WTC11 (cell line): ENCODE measurements around the gene TRAF7. TPM values are rescaled to one million over a fixed set of nuclear protein-coding genes. Genes with fewer than 3 reads are reported as not detected.

ENCODE experiments used
- ATAC-seq: fragments of 200-7000 bp; cut with Tn5 transposase; 2 replicates; pipeline ENCODE4 v1.10.0; 2021; ENCODE audit warnings: mild to moderate bottlenecking, moderate library complexity
- CTCF ChIA-PET: fragments of 300-600 bp; sonication (Branson Sonifier 250); formaldehyde crosslinking; loops from one replicate; lab custom pipeline; 2021; ENCODE audit warnings: antibody characterized with exemption; lab: Charles Lee
- POLR2A ChIA-PET: fragments of 350-600 bp; sonication (Branson Sonifier 250); formaldehyde crosslinking; loops from one replicate; lab custom pipeline; 2021; ENCODE audit warnings: antibody characterized with exemption; lab: Charles Lee
- DNase-seq: peaks from one replicate; pipeline ENCODE4 v3.0.0; 2021; ENCODE audit warnings: low spot score
- H3K27ac Mint-ChIP-seq: 2 replicates; pipeline ENCODE4 v1.8.0; 2021; ENCODE audit warnings: mixed read lengths
- H3K27me3 Mint-ChIP-seq: 2 replicates; pipeline ENCODE4 v1.8.0; 2021; ENCODE audit warnings: low read depth, mild to moderate bottlenecking, moderate library complexity, mixed read lengths
- H3K36me3 Mint-ChIP-seq: 2 replicates; pipeline ENCODE4 v1.8.0; 2021; ENCODE audit warnings: mixed read lengths
- H3K4me1 Mint-ChIP-seq: 2 replicates; pipeline ENCODE4 v1.8.0; 2022; ENCODE audit warnings: mixed read lengths
- H3K4me3 Mint-ChIP-seq: 2 replicates; pipeline ENCODE4 v1.8.0; 2021; ENCODE audit warnings: mild to moderate bottlenecking, moderate library complexity, mixed read lengths
- H3K9me3 Mint-ChIP-seq: 2 replicates; pipeline ENCODE4 v1.8.0; 2021; ENCODE audit warnings: mixed read lengths
- ATF2 ChIP-seq: sonication (generic); formaldehyde crosslinking; IDR thresholded peaks from 2 replicates; pipeline ENCODE4 v1.8.1; 2022; ENCODE audit warnings: low read depth, missing genetic modification reagents, borderline replicate concordance
- ATF6 ChIP-seq: sonication (generic); formaldehyde crosslinking; IDR thresholded peaks from 2 replicates; pipeline ENCODE4 v1.8.1; 2023; ENCODE audit warnings: mild to moderate bottlenecking, missing genetic modification reagents
- CBFB ChIP-seq: sonication (generic); formaldehyde crosslinking; IDR thresholded peaks from 2 replicates; pipeline ENCODE4 v1.8.1; 2022; ENCODE audit warnings: mild to moderate bottlenecking, low read depth, missing genetic modification reagents
- E2F1 ChIP-seq: sonication (generic); formaldehyde crosslinking; IDR thresholded peaks from 2 replicates; pipeline ENCODE4 v1.8.0; 2022; ENCODE audit warnings: mild to moderate bottlenecking, missing genetic modification reagents
- FOXP1 ChIP-seq: sonication (generic); formaldehyde crosslinking; IDR thresholded peaks from 2 replicates; pipeline ENCODE4 v1.8.0; 2022; ENCODE audit warnings: missing genetic modification reagents, mild to moderate bottlenecking, moderate library complexity, borderline replicate concordance
- GRHL2 ChIP-seq: fragments of 250-450 bp; sonication (Bioruptor Pico); IDR thresholded peaks from 2 replicates; pipeline ENCODE4 v1.8.0; 2022; ENCODE audit warnings: mild to moderate bottlenecking, moderate library complexity; ENCODE audit not compliant: insufficient replicate concordance, severe bottlenecking
- GTF2I ChIP-seq: fragments of 250-450 bp; sonication (Bioruptor Pico); conservative IDR thresholded peaks from 2 replicates; pipeline ENCODE4 v1.4.0; 2021; ENCODE audit warnings: mild to moderate bottlenecking
- HMGXB4 ChIP-seq: sonication (generic); formaldehyde crosslinking; IDR thresholded peaks from 2 replicates; pipeline ENCODE4 v1.8.1; 2023; ENCODE audit warnings: mild to moderate bottlenecking, moderate library complexity, missing genetic modification reagents
- NFE2L1 ChIP-seq: sonication (generic); formaldehyde crosslinking; IDR thresholded peaks from 2 replicates; pipeline ENCODE4 v1.8.1; 2023; ENCODE audit warnings: missing genetic modification reagents
- NR1H2 ChIP-seq: sonication (generic); formaldehyde crosslinking; IDR thresholded peaks from 2 replicates; pipeline ENCODE4 v1.9.0; 2021; ENCODE audit warnings: mild to moderate bottlenecking, moderate library complexity, missing genetic modification reagents
- NR2C2 ChIP-seq: sonication (generic); formaldehyde crosslinking; IDR thresholded peaks from 2 replicates; pipeline ENCODE4 v1.8.0; 2022; ENCODE audit warnings: mild to moderate bottlenecking, missing genetic modification reagents
- OVOL2 ChIP-seq: fragments of 250-450 bp; sonication (Bioruptor Pico); IDR thresholded peaks from 2 replicates; pipeline ENCODE4 v1.9.0; 2021; ENCODE audit warnings: mild to moderate bottlenecking, borderline replicate concordance
- PREB ChIP-seq: sonication (generic); formaldehyde crosslinking; IDR thresholded peaks from 2 replicates; pipeline ENCODE4 v1.8.1; 2022; ENCODE audit warnings: mild to moderate bottlenecking, missing genetic modification reagents, moderate library complexity, borderline replicate concordance
- RORB ChIP-seq: fragments of 250-450 bp; sonication (Bioruptor Pico); IDR thresholded peaks from 2 replicates; pipeline ENCODE4 v1.9.0; 2021; ENCODE audit warnings: mild to moderate bottlenecking
- TCF7 ChIP-seq: sonication (generic); formaldehyde crosslinking; IDR thresholded peaks from 2 replicates; pipeline ENCODE4 v1.8.0; 2022; ENCODE audit warnings: mild to moderate bottlenecking, low read depth, missing genetic modification reagents, moderate library complexity
- ZNF138 ChIP-seq: sonication (generic); formaldehyde crosslinking; conservative IDR thresholded peaks from 2 replicates; pipeline ENCODE4 v1.8.1; 2022; ENCODE audit warnings: mild to moderate bottlenecking, moderate library complexity, missing genetic modification reagents
- ZNF263 ChIP-seq: sonication (generic); formaldehyde crosslinking; IDR thresholded peaks from 2 replicates; pipeline ENCODE4 v1.8.1; 2022; ENCODE audit warnings: low read depth, mild to moderate bottlenecking, moderate library complexity, missing genetic modification reagents
- ZNF396 ChIP-seq: fragments of 250-450 bp; sonication (Bioruptor Pico); IDR thresholded peaks from 2 replicates; pipeline ENCODE4 v1.8.0; 2021; ENCODE audit warnings: mild to moderate bottlenecking, moderate library complexity, borderline replicate concordance
- total RNA-seq: library from RNA; stranded (reverse); gene quantifications from 3 replicates; pipeline ENCODE4 v1.2.3, GENCODE V29; 2021
- TF ChIP-seq, protein P1 (sequence below): sonication (generic); formaldehyde crosslinking; IDR thresholded peaks from 2 replicates; pipeline ENCODE4 v1.8.0; 2022; ENCODE audit warnings: mild to moderate bottlenecking, missing genetic modification reagents
- TF ChIP-seq, protein P2 (sequence below): sonication (generic); formaldehyde crosslinking; IDR thresholded peaks from 2 replicates; pipeline ENCODE4 v1.8.0; 2022; ENCODE audit warnings: missing genetic modification reagents

TRAF7 gene
- total RNA-seq, 1 experiment from 2014 or later: 148 TPM

- TF ChIP-seq ZNF396: no peak
- no peak for TF ChIP-seq GRHL2 (CRISPR knock-in tag)
- no peak for TF ChIP-seq GTF2I
- TF ChIP-seq E2F1 (CRISPR knock-in tag): no peak
- TF ChIP-seq NR1H2 (CRISPR knock-in tag): no peak
- TF ChIP-seq RORB (CRISPR knock-in tag): no peak
- TF ChIP-seq ZNF138 (CRISPR knock-in tag): no peak
- TF ChIP-seq, all 79 proteins: peak for 0
Observed at GRCh38 chr16:2188395-2188794, 32.8 kb downstream of the TRAF7 start (continued).

GRCh38 chr16:2189252-2189893 lies 33.8 kb downstream of the TRAF7 start:
- ChIA-PET CTCF (interaction anchor here (1.1 kb wide), 1 partner anchor 312 kb away, joined by 4 read pairs; no protein-coding TSS in a partner anchor), POLR2A (no interaction called here)
- Mint-ChIP-seq H3K27me3 (no peaks in the 10 kb centered on the region; the same call in 1 of the 2 replicates), H3K4me1 (no peaks in the 10 kb centered on the region), H3K4me3 (no peak overlapping the region), H3K36me3 (no peaks in the 10 kb centered on the region), H3K9me3 (no peaks in the 10 kb centered on the region), H3K27ac (no peak overlapping the region)
- ATAC-seq (no peak), DNase-seq (no peak)
- no peak for TF ChIP-seq ATF2 (CRISPR knock-in tag)
- no peak for TF ChIP-seq PREB (CRISPR knock-in tag)
- TF ChIP-seq ATF6: no peak

DNA sequence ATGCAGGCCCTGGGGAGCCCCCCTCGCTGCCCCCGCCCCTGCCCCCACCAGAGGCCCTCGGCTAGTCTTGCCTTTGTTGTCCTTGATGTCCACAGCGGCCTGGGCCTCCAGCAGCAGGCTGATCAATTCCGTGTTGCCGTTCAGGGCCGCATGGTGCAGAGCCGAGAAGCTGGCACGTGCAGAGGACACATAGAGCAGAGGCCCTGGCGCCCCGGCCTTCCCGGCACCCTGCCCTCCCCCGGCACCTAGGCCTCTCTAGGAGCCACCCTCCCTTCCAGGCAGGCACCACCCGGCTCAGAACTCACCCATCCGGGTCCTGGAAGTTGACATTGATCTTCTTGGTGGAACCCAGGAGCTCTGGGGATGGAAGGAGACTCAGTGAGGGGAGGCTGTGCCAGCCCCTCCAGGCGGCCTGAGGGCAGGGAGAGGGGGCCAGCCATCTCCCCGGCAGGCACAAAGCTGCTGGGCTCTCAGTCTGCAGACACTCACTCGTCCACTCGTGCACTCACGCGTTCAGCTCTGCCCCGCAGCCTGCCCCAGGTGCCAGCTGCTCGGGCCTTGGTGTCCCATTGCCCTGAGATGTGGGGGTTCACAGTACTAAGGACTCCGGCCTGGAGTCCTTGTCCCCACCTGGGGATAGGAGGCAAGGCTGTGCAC lies 34.5 kb downstream of the TRAF7 start:
- ATAC-seq (no peak), DNase-seq (no peak)
- ChIA-PET CTCF (no interaction called here), POLR2A (no interaction called here)
- Mint-ChIP-seq H3K4me3 (no peak overlapping the region), H3K36me3 (no peaks in the 10 kb centered on the region), H3K27me3 (no peaks in the 10 kb centered on the region; the same call in 1 of the 2 replicates), H3K4me1 (peaks cover 4% of the 10 kb centered on the region; the same call in 1 of the 2 replicates), H3K27ac (no peak overlapping the region), H3K9me3 (no peaks in the 10 kb centered on the region)
- no peak for TF ChIP-seq HMGXB4
- TF ChIP-seq CBFB (CRISPR knock-in tag): no peak
- no peak for TF ChIP-seq NFE2L1 (CRISPR knock-in tag)
- no peak for TF ChIP-seq TCF7 (CRISPR knock-in tag)
- TF ChIP-seq ZNF263 (CRISPR knock-in tag): no peak
- no peak for TF ChIP-seq NR2C2 (CRISPR knock-in tag)
- no peak for TF ChIP-seq OVOL2 (CRISPR knock-in tag)
- TF ChIP-seq, protein P1, sequence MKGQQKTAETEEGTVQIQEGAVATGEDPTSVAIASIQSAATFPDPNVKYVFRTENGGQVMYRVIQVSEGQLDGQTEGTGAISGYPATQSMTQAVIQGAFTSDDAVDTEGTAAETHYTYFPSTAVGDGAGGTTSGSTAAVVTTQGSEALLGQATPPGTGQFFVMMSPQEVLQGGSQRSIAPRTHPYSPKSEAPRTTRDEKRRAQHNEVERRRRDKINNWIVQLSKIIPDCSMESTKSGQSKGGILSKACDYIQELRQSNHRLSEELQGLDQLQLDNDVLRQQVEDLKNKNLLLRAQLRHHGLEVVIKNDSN (CRISPR knock-in tag): no peak
- TF ChIP-seq, protein P2, sequence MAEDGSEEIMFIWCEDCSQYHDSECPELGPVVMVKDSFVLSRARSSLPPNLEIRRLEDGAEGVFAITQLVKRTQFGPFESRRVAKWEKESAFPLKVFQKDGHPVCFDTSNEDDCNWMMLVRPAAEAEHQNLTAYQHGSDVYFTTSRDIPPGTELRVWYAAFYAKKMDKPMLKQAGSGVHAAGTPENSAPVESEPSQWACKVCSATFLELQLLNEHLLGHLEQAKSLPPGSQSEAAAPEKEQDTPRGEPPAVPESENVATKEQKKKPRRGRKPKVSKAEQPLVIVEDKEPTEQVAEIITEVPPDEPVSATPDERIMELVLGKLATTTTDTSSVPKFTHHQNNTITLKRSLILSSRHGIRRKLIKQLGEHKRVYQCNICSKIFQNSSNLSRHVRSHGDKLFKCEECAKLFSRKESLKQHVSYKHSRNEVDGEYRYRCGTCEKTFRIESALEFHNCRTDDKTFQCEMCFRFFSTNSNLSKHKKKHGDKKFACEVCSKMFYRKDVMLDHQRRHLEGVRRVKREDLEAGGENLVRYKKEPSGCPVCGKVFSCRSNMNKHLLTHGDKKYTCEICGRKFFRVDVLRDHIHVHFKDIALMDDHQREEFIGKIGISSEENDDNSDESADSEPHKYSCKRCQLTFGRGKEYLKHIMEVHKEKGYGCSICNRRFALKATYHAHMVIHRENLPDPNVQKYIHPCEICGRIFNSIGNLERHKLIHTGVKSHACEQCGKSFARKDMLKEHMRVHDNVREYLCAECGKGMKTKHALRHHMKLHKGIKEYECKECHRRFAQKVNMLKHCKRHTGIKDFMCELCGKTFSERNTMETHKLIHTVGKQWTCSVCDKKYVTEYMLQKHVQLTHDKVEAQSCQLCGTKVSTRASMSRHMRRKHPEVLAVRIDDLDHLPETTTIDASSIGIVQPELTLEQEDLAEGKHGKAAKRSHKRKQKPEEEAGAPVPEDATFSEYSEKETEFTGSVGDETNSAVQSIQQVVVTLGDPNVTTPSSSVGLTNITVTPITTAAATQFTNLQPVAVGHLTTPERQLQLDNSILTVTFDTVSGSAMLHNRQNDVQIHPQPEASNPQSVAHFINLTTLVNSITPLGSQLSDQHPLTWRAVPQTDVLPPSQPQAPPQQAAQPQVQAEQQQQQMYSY (CRISPR knock-in tag): no peak
- TF ChIP-seq FOXP1: no peak
